WTC11 (cell line): Measurements from ENCODE around the gene HELZ.

Source experiments
- JUN ChIP-seq: sonication (generic); formaldehyde crosslinking; IDR thresholded peaks from 2 replicates; pipeline ENCODE4 v1.8.0; 2023; ENCODE audit warnings: mild to moderate bottlenecking, missing genetic modification reagents
- NFYB ChIP-seq: sonication (generic); formaldehyde crosslinking; conservative IDR thresholded peaks from 2 replicates; pipeline ENCODE4 v1.8.0; 2022; ENCODE audit warnings: low read depth, missing genetic modification reagents
- NR2C2 ChIP-seq: sonication (generic); formaldehyde crosslinking; IDR thresholded peaks from 2 replicates; pipeline ENCODE4 v1.8.0; 2022; ENCODE audit warnings: mild to moderate bottlenecking, missing genetic modification reagents
- SMAD3 ChIP-seq: sonication (generic); formaldehyde crosslinking; IDR thresholded peaks from 2 replicates; pipeline ENCODE4 v1.8.0; 2022; ENCODE audit warnings: missing genetic modification reagents, mild to moderate bottlenecking, borderline replicate concordance
- ZNF232 ChIP-seq: sonication (generic); formaldehyde crosslinking; IDR thresholded peaks from 2 replicates; pipeline ENCODE4 v1.8.0; 2022; ENCODE audit warnings: mild to moderate bottlenecking, missing genetic modification reagents
- TF ChIP-seq, protein P1 (sequence below): fragments of 200-600 bp; IDR thresholded peaks from 2 replicates; pipeline ENCODE4 v1.8.0; 2022; ENCODE audit warnings: antibody characterized with exemption
- TF ChIP-seq, protein P2 (sequence below): sonication (generic); formaldehyde crosslinking; IDR thresholded peaks from 2 replicates; pipeline ENCODE4 v1.8.0; 2022; ENCODE audit warnings: mild to moderate bottlenecking, missing genetic modification reagents
- TF ChIP-seq, protein P3 (sequence below): fragments of 250-450 bp; sonication (Bioruptor Pico); IDR thresholded peaks from 2 replicates; pipeline ENCODE4 v1.9.0; 2021; ENCODE audit warnings: mild to moderate bottlenecking

DNA sequence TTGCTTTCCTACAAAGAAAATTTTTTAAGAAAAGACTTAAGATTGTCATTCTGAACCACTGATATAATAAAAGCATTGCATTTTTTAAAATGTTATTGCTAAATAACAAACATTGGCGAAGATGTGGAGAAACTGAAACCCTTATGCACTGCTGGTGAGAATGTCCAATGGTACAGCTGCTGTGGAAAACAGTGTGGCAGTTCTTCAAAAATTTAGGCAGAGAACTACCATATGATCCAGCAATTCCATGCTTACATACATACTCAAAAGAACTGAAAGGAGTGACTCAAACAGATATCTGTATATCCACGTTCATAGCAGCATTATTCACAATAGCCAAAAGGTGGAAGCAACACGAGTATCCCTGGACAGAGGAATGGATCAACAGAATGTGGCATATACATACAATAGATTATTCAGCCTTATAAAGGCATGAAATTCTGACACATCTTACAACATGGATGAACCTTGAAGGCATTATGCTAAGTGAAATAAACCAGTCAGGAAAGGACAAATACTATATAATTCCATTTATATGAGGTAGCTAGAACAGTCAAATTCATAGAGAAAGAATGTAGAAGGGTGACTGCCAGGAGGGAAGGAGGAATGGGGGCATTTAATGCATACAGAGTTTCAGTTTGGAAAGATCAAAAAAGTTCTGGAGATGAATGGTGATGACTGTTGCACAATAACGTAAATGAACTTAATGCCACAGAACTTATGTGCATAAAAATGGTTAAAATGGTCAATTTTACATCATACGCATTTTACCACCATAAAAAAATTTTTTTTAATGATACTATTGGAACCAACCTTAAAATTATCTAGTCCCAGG lies 108.6 kb downstream of the HELZ start:
- TF ChIP-seq, protein P1, sequence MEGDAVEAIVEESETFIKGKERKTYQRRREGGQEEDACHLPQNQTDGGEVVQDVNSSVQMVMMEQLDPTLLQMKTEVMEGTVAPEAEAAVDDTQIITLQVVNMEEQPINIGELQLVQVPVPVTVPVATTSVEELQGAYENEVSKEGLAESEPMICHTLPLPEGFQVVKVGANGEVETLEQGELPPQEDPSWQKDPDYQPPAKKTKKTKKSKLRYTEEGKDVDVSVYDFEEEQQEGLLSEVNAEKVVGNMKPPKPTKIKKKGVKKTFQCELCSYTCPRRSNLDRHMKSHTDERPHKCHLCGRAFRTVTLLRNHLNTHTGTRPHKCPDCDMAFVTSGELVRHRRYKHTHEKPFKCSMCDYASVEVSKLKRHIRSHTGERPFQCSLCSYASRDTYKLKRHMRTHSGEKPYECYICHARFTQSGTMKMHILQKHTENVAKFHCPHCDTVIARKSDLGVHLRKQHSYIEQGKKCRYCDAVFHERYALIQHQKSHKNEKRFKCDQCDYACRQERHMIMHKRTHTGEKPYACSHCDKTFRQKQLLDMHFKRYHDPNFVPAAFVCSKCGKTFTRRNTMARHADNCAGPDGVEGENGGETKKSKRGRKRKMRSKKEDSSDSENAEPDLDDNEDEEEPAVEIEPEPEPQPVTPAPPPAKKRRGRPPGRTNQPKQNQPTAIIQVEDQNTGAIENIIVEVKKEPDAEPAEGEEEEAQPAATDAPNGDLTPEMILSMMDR: no peak
- TF ChIP-seq NR2C2 (no peak), NFYB (CRISPR knock-in tag) (no peak), JUN (no peak), SMAD3 (CRISPR knock-in tag) (no peak), ZNF232 (no peak)
- TF ChIP-seq, protein P2, sequence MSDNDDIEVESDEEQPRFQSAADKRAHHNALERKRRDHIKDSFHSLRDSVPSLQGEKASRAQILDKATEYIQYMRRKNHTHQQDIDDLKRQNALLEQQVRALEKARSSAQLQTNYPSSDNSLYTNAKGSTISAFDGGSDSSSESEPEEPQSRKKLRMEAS (CRISPR knock-in tag): no peak
- TF ChIP-seq, protein P3, sequence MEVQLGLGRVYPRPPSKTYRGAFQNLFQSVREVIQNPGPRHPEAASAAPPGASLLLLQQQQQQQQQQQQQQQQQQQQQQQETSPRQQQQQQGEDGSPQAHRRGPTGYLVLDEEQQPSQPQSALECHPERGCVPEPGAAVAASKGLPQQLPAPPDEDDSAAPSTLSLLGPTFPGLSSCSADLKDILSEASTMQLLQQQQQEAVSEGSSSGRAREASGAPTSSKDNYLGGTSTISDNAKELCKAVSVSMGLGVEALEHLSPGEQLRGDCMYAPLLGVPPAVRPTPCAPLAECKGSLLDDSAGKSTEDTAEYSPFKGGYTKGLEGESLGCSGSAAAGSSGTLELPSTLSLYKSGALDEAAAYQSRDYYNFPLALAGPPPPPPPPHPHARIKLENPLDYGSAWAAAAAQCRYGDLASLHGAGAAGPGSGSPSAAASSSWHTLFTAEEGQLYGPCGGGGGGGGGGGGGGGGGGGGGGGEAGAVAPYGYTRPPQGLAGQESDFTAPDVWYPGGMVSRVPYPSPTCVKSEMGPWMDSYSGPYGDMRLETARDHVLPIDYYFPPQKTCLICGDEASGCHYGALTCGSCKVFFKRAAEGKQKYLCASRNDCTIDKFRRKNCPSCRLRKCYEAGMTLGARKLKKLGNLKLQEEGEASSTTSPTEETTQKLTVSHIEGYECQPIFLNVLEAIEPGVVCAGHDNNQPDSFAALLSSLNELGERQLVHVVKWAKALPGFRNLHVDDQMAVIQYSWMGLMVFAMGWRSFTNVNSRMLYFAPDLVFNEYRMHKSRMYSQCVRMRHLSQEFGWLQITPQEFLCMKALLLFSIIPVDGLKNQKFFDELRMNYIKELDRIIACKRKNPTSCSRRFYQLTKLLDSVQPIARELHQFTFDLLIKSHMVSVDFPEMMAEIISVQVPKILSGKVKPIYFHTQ (CRISPR knock-in tag): no peak
